ENCODE results near the gene DMRTC2.

Gene DMRTC2

GRCh38 chr19:41876847-41877832 is 32.3 kb downstream of the DMRTC2 start, which contains the start of gene CD79A:
CD79A (plus strand) TSS chr19:41877279; CDS start chr19:41877305, 26 bp downstream.
- Histone ChIP-seq H3K4me3 (ENCODE audit: insufficient read depth, low read length, poor library complexity, severe bottlenecking) (peak within 1 kb of the TSS; percentile 86), H2AFZ (ENCODE audit: low read depth, low read length, severe bottlenecking) (no peak within 1 kb of the TSS), H3K27me3 (ENCODE audit: low read length) (no peaks in the 10 kb centered on the region), H3K9ac (ENCODE audit: low read length) (peak within 1 kb of the TSS; percentile 99), H4K20me1 (ENCODE audit: low read depth, low read length) (no peaks in the 10 kb centered on the region), H3K9me2 (replicated peaks; ENCODE audit: insufficient read depth, low read length) (no peaks in the 10 kb centered on the region), H3K79me2 (ENCODE audit: insufficient read depth, low read length) (peaks cover 32% of the 10 kb centered on the region), H3K27ac (ENCODE audit: low read depth, low read length) (peak within 1 kb of the TSS; percentile 100), H3K36me3 (ENCODE audit: low read length) (peaks cover 20% of the 10 kb centered on the region), H3K9me3 (ENCODE audit: insufficient read depth, low read length) (no peaks in the 10 kb centered on the region), H3F3A (ENCODE audit: insufficient read depth) (peaks cover 81% of the 10 kb centered on the region), H3K4me2 (ENCODE audit: low read depth, low read length, poor library complexity, severe bottlenecking) (peak within 1 kb of the TSS; percentile 98)
- TF ChIP-seq EZH2phosphoT487 (conservative IDR thresholded peaks at IDR 0.05; ENCODE audit: low read length): no peak

- Histone ChIP-seq H3K9me3 (ENCODE audit: insufficient read depth, low read length) (no peaks in the 10 kb centered on the region), H2AFZ (ENCODE audit: low read depth, low read length, severe bottlenecking) (no peak overlapping the region), H3K27ac (ENCODE audit: low read depth, low read length) (peak overlapping the region; percentile 100), H3K36me3 (ENCODE audit: low read length) (peaks cover 20% of the 10 kb centered on the region), H3K4me2 (ENCODE audit: low read depth, low read length, poor library complexity, severe bottlenecking) (peak overlapping the region; percentile 98), H3K4me3 (ENCODE audit: insufficient read depth, low read length, poor library complexity, severe bottlenecking) (peak overlapping the region; percentile 86), H3F3A (ENCODE audit: insufficient read depth) (peaks cover 79% of the 10 kb centered on the region), H3K79me2 (ENCODE audit: insufficient read depth, low read length) (peaks cover 32% of the 10 kb centered on the region), H4K20me1 (ENCODE audit: low read depth, low read length) (no peaks in the 10 kb centered on the region), H3K9me2 (replicated peaks; ENCODE audit: insufficient read depth, low read length) (no peaks in the 10 kb centered on the region), H3K27me3 (ENCODE audit: low read length) (no peaks in the 10 kb centered on the region), H3K9ac (ENCODE audit: low read length) (peak overlapping the region; percentile 99)
- TF ChIP-seq CTCF (IDR thresholded peaks at IDR 0.05; ENCODE audit: insufficient read depth, low read length, poor library complexity, severe bottlenecking) (no peak), EZH2phosphoT487 (conservative IDR thresholded peaks at IDR 0.05; ENCODE audit: low read length) (no peak)
These were observed 33.4 kb downstream of the DMRTC2 start for GRCh38 chr19:41877916-41878905.

GRCh38 chr19:41879080-41879479 is 34.2 kb downstream of the DMRTC2 start:
- no peak for TF ChIP-seq EZH2phosphoT487 (conservative IDR thresholded peaks at IDR 0.05; ENCODE audit: low read length)
- TF ChIP-seq CTCF (IDR thresholded peaks at IDR 0.05; ENCODE audit: insufficient read depth, low read length, poor library complexity, severe bottlenecking): no peak
- Histone ChIP-seq H3F3A (ENCODE audit: insufficient read depth) (peaks cover 79% of the 10 kb centered on the region), H3K9me2 (replicated peaks; ENCODE audit: insufficient read depth, low read length) (no peaks in the 10 kb centered on the region), H3K4me2 (ENCODE audit: low read depth, low read length, poor library complexity, severe bottlenecking) (peak overlapping the region; percentile 98), H3K27me3 (ENCODE audit: low read length) (no peaks in the 10 kb centered on the region), H3K4me3 (ENCODE audit: insufficient read depth, low read length, poor library complexity, severe bottlenecking) (peak overlapping the region; percentile 86), H3K79me2 (ENCODE audit: insufficient read depth, low read length) (peaks cover 32% of the 10 kb centered on the region), H2AFZ (ENCODE audit: low read depth, low read length, severe bottlenecking) (no peak overlapping the region), H3K9ac (ENCODE audit: low read length) (peak overlapping the region; percentile 99), H3K27ac (ENCODE audit: low read depth, low read length) (peak overlapping the region; percentile 100), H3K9me3 (ENCODE audit: insufficient read depth, low read length) (no peaks in the 10 kb centered on the region), H4K20me1 (ENCODE audit: low read depth, low read length) (no peaks in the 10 kb centered on the region), H3K36me3 (ENCODE audit: low read length) (peaks cover 20% of the 10 kb centered on the region)

Data from SU-DHL-6 (cell line).